GM21367 (cell line): ENCODE results near the gene DCLK1.

Source experiments
- ATAC-seq: cut with Tn5 transposase; IDR thresholded peaks from one replicate; pipeline ENCODE4 v1.9.1; 2021; ENCODE audit not compliant: unreplicated experiment

The DCLK1 gene

DNA sequence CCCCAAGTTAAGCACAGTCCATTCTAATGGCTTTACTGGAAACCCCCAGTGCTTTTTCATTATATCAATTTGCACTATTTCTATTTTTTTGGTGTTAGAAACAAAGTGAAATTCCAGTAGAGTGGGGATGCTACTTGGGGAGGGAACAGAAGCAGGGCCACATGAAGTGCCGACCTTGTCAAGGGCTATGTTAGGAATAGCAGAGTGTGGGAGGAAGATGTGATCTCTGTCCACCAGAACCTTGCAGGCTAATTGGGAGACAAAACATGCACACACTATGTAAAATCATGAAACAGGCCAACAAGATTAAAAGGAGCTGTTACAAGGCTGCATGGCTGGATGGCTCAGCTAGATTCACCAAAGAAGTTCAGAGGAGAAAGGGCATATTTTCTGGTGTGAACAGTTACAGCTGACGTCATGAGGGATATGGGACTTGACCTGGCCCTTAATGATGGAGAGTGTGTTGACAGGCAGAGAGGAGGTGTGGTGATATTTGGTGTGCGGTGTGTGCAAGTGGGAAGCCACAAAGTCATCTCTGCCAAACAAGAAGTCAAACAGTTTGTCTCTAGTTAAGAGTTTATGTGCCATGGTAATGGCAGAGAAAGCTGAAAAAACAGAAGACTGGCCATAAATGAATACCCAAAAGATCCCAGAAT is 336.3 kb downstream of the DCLK1 start:
- ATAC-seq, result no peak

DNA sequence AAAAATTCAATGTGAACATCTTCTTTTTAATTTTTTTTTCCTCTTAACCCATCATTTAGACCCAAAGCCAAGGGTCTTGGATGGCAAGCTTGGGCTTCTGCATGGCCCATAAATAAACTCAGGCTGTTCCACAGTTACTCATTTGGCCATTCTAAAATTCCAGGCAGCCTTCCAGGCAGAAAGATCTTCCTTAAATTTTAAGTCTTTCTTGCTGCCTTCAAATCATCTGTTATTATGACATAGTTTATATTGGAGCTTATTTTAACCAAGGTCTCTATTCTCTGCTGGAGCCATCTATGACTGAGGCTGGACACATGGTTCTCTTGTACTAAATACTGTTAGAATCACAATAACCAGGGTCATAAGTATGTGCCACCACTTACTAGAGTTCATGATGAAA is 337.4 kb downstream of the DCLK1 start:
- no peak for ATAC-seq

DNA sequence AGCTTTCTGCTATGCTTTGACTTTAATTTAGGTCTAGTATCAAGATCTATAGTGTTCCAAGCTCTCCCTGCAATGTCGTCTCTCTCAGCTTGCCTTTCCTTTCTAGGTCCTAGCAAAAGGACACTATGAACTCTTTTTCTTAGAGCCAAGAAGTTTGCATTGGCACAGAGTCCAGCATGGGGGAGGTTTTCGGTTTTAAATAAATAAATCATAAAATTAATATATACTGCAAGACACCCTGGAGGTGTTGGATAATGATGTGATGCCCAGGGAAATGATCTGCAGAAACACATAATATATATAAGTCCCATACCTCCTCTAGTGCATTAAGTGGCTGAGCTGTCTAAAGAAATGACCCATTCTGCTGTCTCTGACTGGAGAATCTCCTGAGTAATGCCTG is 338.3 kb downstream of the DCLK1 start:
- ATAC-seq, result no peak

DNA sequence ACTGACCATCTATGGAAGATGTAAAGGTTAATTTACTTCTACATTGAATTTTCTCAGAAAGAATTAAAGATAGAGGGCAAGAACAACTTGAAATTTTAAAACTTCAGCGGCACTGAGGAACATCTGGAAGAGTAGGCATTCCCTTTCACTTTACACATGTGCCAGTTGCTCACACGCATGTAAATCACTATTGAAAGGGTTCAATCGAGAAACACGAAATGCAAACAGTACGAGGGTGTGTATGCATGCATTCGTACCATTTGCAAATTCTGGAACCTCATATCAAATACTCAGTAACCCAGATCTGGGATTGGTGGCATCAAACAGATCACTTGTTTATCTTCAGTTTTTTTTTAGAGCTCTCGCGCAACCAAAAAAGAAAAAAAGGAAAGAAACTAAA is 339.2 kb downstream of the DCLK1 start:
- ATAC-seq, result no peak

DNA sequence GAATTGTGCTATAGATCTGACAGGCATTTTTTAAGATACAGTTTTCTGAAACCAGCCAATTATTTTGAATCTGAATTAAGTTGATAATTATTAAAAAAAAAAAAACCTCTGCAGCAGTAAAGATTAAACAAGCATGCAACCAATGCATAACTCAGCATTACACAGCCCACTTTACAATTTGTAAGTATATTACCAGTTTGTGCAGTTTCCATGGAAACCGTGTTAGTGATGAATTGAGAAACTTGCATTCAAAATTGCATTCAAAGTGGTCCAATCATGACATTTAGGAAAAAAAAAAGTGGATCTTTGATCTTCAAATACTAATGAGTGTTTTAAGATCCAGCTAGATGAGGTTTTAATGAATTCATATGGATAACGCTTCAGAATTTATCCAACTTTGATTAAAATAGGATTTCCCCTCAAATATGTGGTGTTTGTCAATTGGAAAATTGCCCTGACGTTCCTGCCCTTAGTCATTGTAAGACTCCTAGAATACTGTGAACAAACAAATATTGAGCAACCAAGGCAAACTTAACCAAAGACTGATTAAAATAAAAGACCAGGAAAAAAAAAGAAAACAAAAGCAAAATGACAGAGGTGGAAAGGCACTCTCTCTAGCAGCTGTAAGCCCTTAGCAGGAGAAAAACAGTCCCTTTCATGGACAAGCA is 339.9 kb downstream of the DCLK1 start:
- no peak for ATAC-seq

DNA sequence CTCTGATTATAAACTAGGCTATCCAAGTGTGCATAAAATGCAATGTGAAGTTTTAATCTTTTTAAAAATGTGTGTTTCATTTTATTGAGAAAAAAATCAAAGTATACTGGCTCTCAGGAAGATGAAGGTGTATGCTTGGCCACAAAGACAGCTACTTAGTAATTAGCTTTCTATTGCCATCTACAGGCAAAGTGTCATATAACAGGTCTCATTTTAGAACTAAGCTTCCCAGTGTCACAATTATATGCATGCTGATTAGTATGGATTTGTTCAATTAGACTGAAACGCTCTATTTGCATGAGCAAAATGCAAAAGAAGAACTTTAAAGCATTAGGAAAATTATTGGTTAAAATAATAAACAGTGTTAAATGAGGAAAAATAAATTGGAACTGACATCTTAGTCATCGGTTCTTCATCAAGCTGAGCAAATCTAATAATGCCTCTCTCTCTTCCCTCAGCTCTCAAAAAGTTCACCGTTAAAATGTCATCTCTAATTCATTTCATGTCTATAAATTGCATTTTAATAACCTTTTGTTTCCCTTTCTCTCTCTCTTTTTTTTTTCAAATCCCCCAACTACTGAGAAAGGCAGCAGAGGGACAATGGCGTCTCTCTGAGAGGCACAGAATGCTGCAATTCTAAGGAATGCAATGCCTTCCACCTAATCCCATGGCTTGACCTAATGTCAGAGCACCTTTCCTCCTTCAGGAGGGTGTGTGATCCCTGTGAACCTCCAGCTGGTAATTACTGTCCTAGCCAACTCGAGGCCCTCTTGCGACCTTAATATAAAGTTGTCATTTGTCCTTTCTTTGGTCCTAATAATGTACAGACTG is 341.6 kb downstream of the DCLK1 start:
- peak; percentile 68 for ATAC-seq

DNA sequence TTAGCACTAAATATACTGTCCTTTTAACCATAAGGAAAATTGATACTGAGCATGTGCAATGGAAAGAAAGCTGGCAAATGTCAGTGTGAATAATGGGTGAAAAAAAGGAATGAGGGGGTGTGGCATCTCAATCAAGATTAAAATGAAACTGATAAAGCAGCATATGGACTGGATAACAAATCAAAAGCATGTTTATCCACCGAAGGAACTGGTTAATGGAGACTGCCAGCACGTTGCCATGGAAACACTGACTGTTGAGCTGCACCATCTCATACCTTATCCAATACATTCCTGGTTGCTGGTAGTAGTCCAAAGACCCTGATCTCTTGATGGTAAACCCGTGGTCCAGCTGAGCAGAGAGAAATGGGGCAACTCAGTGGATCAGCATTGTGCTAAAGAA is 343.2 kb downstream of the DCLK1 start:
- no peak for ATAC-seq

DNA sequence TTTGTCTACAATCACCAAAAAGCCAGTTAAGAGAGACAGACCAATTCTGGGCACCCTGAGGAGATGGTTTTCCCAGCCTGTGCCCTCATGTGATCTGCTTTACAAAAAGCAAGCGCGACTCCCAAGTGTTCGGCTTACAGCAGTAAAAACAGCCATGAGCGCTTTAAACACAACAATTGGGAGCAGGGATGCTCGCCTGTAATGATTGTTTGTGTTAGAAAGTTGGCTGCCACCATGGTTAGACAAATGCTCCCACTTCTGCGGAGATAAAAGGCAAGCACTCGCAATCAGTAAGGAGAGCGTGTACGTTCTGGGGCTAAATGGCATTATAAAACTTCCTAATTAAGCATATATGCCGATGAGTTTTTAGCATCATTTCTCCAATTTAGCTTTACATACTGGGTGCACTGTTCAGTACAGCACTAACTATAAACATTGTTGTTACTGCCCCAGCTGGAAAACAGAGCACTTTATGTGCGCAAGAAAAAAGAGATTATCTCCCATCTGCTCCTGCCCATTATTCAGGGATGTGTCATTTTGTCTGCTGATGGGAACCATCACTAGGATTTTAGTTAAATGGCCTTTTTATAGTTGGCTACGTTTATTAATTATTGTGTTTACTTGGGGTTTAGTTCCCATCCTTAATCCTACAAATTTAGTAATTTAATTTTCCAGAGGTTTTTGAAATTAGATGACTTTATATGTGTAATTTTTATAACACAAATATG is 345.4 kb downstream of the DCLK1 start:
- no peak for ATAC-seq

DNA sequence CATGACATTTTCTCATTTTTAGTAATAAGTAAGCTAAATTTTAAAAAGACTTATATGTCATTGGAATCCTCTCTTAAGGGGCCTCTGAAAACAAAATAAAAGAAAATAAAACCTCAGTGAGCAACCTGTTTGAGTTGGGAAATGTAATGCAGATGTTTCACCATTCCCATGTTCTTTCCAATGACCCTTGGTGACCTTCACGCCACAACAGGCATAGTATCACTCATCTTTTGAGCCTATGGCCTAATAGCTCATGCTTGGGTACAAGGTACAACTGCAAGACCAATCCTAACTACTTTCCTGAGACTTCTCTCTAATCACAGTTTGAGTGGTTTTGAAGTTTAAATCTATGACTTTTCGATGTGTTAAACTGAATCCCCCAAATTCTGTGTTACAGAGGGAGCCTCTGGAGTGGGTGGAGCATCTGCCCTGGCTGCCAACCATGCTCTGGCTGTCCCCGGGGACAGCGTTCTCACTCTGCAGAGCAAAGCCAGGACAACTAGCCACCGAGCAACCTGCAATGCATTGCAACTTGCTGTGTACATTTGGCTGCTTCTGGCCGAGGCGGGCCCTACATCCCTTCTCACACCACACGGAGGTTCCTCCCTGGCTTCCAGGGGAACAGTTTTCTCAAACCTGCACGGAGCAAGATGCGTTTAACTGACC is 346.8 kb downstream of the DCLK1 start:
- ATAC-seq, result no peak

DNA sequence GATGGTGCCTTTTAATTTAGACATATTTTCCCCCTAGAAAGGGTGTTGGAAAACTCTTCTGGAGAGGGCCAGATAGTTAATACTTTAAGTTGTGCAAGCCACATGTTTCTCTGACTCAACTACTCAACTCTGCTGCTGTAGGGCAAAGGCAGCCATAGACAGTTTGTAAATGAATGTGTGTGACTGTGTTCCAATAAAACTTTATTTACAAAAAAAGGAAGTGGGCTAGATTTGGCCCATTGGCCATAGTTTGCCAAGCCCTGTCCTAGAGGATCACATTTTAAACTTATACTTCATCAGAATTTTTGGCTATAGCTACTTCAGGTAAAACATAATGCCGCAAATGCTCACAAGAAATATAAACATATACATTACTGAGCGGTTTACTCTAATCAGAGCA is 348.4 kb downstream of the DCLK1 start:
- no peak for ATAC-seq

DNA sequence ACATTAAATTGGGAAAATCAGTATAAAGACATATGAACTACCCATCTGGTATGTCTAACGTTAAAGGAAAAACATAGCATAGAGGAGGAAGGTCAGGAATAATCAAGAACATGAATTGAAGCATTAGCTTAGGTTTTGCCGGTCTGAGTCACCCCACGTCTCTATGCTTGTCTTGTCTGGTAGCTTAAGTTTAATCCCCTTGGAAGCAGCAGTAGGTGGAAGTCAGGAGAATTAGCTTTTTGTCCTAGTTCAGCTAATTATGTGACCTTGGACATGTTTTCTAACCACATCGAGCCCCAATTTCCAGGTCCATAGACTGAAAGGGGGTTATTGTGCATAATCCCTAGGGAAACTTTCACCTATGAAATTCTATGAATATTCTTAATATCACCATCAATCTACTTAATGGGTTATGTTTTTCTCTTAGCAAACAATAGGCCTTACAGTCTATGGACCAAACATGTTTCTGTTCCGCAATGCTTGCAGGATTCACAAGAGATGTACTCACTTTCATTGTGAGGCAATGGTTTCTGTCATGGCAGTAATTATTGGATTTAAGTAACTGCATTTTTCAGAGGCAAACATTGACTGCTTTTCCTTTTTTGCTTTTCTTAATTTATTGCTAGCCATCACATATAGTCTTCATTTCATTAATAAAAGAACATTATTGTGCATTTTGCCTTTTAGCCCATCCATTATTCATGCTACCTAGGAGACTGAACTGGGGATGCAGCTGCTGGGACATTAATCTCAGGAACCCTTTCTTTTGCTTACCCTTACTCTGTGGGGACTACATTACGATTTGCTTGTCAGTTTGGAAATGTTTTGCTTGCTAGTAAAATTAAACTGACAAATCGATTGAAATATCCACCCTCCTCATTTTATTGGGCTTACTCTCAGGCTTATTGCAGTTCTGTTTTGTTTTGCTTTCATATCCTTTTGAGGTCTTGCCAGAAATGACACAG is 349.9 kb downstream of the DCLK1 start:
- no peak for ATAC-seq

DNA sequence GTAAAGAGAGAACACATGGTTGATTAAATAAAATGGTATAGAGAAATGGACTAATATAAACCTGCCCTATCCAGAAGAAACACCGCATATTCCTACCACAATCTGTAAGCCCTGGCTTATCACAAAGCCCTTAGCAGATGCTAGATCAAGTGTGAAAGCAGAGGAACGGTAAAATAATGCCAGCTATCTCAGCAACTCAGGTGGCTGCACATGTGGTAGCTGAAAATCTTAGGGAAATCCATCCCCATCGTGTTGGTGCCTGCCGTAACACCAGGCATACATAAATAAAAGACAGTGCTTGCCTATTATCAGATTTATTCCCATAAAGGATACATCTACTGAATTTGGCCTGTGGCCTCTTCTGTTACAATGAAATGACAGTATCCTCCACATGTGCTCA is 350.6 kb downstream of the DCLK1 start:
- no peak for ATAC-seq

DNA sequence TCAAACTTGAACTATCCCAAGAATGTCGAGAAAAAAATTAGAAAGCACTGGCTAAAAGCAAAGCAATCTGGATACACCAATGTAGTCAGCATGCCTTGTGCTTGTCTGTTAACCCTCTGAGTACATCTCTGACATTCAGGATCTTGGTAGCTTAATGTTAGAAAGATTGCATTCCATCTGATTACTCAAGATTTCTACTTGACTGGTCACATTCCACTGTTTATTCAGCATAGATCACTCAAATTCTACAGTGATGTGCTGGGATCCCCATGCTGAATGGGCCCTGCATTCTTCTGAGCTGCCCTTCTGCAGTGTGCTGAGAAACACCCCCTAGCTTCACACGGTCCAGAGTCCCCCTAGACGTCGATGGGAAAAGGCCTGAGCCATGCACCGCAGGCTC is 359.3 kb downstream of the DCLK1 start:
- ATAC-seq, result no peak

DNA sequence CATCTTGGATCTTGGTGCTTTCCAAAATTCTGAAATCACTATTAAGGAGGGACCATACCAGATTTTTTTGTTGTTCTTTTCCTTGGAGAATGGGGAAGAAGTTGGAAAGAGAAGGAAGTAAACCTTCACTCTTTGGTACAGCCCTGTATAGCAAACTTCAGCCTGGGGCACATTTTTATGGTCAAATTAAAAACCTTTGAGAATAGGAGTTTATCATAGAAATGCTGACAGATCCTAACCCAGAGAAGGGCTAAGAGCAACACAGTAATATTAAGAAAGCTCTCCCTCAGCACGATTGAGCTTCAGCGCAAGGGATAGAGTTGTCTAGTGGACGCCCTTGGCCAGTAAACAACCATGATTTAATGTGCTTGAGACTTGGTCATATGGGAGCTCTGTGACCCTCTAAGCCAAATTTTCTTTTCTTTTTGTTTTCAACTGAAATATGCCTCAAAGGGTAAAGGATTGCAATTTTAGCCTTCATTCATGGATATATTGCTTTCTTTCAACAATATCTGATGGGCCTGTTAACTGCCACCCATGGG is 360.4 kb downstream of the DCLK1 start:
- no peak for ATAC-seq

DNA sequence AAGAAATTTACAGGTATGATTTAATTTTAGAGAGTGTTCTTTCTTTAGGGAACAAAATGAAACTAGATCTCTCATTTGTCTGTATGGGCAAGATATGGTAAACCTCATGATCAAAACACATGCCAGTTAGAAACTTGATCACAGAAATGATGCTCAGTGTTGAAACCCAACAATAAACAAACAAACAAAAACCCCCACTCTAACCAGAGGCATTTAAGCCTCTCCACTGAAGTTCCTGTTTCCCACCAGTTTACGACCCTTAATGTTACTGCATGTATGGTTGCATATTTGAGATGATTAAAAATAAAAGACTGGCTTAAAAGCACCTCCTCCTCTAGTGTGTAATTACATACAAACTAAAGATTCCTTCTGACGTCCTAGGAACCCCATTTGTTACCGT is 361.4 kb downstream of the DCLK1 start:
- no peak for ATAC-seq

DNA sequence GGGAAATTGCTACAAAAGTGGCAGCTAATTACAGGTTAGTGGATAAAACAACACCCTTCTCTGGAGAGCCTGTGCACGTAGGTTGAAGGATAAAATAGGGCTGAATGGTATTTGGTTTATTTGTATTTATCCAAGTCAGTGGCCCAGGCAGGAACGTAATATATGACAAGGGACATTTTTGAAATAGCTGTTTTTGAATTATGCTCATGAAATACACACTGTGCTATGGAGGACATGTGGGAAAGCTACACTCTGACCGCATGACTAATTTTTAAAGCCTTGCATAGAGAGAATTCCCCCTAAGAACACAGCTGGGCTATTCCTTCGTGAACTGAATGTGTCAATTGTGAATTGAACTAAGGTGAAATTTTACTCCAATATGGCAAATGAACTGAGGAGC is 362.6 kb downstream of the DCLK1 start:
- no peak for ATAC-seq

DNA sequence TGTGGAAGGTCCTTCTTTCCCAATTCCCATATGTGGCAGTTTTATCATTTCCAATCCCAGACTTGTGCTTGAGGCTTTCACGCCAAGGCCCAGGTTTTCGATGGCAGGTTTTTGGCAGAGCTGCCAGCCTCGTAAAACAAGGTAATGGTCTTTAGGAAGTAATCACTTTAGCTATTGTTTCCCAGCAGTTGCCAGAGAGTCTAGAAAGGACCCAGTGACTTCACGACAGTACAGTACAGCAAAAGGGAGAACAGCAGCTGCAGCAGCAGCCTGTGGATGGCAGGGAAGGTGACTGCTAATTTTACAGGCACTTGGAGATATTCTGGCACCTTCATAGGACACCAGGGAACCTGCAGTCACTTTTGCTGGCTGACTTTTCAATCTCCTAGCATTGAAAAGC is 363.1 kb downstream of the DCLK1 start:
- ATAC-seq, result no peak

DNA sequence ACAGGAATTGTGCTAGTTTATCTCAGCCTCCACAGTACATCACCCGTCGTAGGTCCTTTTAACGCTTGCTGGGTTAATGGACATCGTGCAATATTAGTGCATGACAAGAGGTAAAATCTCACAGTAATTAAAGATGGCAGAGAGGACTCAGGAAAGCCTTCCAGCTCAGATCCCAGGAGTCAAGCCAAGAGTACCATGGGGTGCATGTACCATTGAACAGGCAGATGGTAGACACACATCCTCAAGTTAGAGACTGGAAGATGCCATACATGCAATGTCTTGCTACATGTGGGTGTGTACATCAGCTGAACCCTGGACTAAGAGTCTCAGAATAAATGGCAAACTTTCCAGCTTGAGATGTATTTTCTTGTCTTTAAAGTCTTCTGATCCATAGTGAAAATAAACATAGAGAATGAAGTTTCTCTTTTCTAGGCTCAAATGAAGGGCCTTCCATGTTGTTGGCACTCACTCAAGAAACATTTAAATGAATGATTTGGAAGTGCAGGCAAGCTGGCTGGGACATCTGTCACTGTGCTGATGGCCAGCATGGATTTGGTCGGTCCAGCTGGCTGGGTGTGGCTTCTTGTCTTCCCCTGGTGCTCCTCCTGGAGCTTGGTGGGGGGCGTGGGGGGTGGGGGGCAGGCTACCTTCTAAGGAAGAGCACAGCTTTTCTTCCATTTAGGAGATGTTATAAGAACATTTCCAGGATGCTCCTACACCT is 363.8 kb downstream of the DCLK1 start:
- no peak for ATAC-seq

DNA sequence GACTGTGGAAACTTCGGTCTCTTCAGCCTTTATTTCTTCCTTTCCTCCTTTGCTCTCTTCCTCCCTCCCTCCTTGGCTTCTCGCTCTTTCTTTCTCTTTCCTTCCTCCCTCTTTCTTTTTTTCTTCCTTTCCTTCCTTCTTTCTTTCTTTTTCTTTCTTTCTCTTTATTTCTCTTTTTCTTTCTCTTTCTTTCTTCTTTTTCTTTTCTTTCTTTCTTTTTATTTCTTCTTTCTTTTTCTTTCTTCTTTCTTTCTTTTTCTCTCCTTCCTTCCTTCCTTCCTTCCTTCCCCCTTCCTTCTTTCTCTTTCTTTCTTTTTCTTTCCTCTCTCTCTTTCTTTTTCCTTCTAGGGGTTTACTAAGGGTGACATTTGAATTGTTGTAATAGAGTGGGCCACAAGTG is 364.5 kb downstream of the DCLK1 start:
- no peak for ATAC-seq
